ENCODE data around the gene FGFRL1. TPM values are rescaled to one million over a fixed set of nuclear protein-coding genes. Genes with fewer than 3 reads are reported as not detected.

The FGFRL1 gene
- total and polyA plus RNA-seq, 4 donors, result 6.9 to 32.9 (median 24.2) TPM

GRCh38 chr4:1012034-1012739, 761 bp downstream of the FGFRL1 start:
- Histone ChIP-seq H3K27ac (ENCODE audit: low read depth in 1 of 2, low read length in 2 of 2) (no peak overlapping the region), H3K4me1 (ENCODE audit: control insufficient read depth in 1 of 2, insufficient read depth in 2 of 2, low read length in 2 of 2) (no peaks in the 10 kb centered on the region), H3K36me3 (ENCODE audit: control insufficient read depth in 1 of 2, insufficient read depth in 2 of 2, low read length in 1 of 2) (no peaks in the 10 kb centered on the region), H3K9me3 (ENCODE audit: control insufficient read depth, low read length) (no peaks in the 10 kb centered on the region), H3K27me3 (ENCODE audit: control insufficient read depth in 1 of 2, insufficient read depth in 2 of 2, low read length in 1 of 2) (no peaks in the 10 kb centered on the region), H3K4me3 (ENCODE audit: low read length in 2 of 2) (peak overlapping the region; percentile 56 to 88)
- ATAC-seq (ENCODE audit: low FRiP score) (no peak), DNase-seq (no peak)
- intact Hi-C loops (cut with DNase I), result loop anchor here in 1 of 2 donors (2.0 kb wide), 1 partner anchor 21 kb away; no protein-coding TSS in a partner anchor
- 1 to 2% methylated on average over 37 to 69 of the region's 69 CpGs for WGBS, 2 donors

DNA sequence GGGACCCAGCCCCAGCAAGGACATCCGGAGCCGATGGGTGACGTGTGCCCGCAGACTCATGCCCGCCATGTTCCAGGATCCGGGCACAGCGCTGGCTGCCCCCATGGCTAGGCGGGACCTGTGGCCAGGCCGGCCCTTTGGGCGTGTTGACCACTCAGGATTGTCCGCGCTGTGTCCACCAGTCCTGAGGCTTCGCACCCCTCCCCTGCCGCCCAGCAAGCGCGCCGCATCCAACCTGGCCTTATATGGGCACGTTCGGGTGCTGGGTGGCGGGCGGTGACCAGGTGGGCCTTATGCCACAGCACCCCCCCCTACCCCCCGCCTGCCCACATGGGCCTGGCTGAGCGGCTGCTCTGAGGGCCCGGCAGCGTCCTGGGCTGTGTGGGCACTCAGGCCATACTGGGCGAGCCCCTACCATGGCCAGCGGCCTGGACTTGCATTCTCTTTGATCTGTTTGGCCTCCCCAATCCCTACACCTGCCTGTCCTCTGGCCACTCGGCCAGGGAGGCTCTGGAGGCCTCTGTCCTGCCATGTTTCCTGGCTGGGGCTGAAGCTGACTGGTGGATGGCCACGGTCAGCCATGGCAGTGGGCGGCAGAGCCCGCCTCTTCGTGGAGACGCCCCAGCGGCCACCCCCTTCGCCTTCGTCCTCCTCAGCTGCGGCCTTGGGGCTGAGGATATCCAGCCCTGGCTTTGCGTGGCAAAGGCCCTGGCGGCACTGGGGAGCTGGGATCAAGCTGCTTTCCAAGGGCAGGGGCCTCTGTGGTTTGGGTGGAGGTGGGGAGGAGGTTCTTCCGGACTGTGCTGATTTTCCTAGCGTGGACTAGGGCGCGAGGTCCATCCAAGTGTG, 2.0 kb downstream of the FGFRL1 start:
- whole genome bisulfite sequencing, 2 donors, result 95 to 97% methylated on average over 41 to 43 of the region's 43 CpGs
- Histone ChIP-seq H3K9me3 (ENCODE audit: control insufficient read depth, low read length) (no peaks in the 10 kb centered on the region), H3K27me3 (ENCODE audit: control insufficient read depth in 1 of 2, insufficient read depth in 2 of 2, low read length in 1 of 2) (no peaks in the 10 kb centered on the region), H3K27ac (ENCODE audit: low read depth in 1 of 2, low read length in 2 of 2) (no peak overlapping the region), H3K4me3 (ENCODE audit: low read length in 2 of 2) (no peak overlapping the region), H3K4me1 (ENCODE audit: control insufficient read depth in 1 of 2, insufficient read depth in 2 of 2, low read length in 2 of 2) (no peaks in the 10 kb centered on the region), H3K36me3 (ENCODE audit: control insufficient read depth in 1 of 2, insufficient read depth in 2 of 2, low read length in 1 of 2) (no peaks in the 10 kb centered on the region)
- ATAC-seq (ENCODE audit: low FRiP score) (no peak), DNase-seq (no peak)
- intact Hi-C loops (cut with DNase I), result loop anchor here in 1 of 2 donors (2.0 kb wide), 1 partner anchor 19 kb away; no protein-coding TSS in a partner anchor

- H3K4me1 ChIP-seq (ENCODE audit: control insufficient read depth in 1 of 2, insufficient read depth in 2 of 2, low read length in 2 of 2), result no peaks in the 10 kb centered on the region
- ATAC-seq (ENCODE audit: low FRiP score), result no peak
Measured at GRCh38 chr4:1014291-1015167, 3.1 kb downstream of the FGFRL1 start.

DNA sequence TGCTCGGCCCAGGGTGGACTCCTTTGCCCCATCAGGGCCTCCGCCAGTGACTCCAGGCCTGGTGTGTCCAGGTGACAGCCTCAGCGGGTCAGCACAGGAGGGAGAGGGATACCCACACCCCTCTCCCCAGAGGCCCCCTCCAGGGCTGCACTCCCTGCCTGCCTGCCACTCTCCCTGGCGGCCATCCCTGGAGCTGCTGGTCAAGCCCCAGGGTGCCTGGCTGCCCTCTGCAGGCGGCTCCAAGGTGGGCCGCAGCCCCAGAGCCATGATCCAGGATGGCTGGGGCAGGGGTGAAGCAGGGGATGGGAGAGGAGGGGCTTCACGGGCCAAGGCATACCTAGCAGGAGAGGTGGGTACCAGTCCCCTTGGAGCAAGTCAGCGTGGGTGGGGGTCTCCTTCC, 3.8 kb downstream of the FGFRL1 start:
- Histone ChIP-seq H3K4me1 (ENCODE audit: control insufficient read depth in 1 of 2, insufficient read depth in 2 of 2, low read length in 2 of 2) (no peaks in the 10 kb centered on the region), H3K4me3 (ENCODE audit: low read length in 2 of 2) (no peak overlapping the region), H3K36me3 (ENCODE audit: control insufficient read depth in 1 of 2, insufficient read depth in 2 of 2, low read length in 1 of 2) (no peaks in the 10 kb centered on the region), H3K27me3 (ENCODE audit: control insufficient read depth in 1 of 2, insufficient read depth in 2 of 2, low read length in 1 of 2) (no peaks in the 10 kb centered on the region), H3K9me3 (ENCODE audit: control insufficient read depth, low read length) (no peaks in the 10 kb centered on the region), H3K27ac (ENCODE audit: low read depth in 1 of 2, low read length in 2 of 2) (no peak overlapping the region)
- 83 to 95% methylated on average over 6 to 8 of the region's 8 CpGs for WGBS, 2 donors
- DNase-seq (no peak), ATAC-seq (ENCODE audit: low FRiP score) (no peak)
- intact Hi-C loops (cut with DNase I), result no loop called here

More at GRCh38 chr4:1014291-1015167, 3.1 kb downstream of the FGFRL1 start:
- intact Hi-C loops (cut with DNase I), result no loop called here
- Histone ChIP-seq H3K36me3 (ENCODE audit: control insufficient read depth in 1 of 2, insufficient read depth in 2 of 2, low read length in 1 of 2) (no peaks in the 10 kb centered on the region), H3K27ac (ENCODE audit: low read depth in 1 of 2, low read length in 2 of 2) (no peak overlapping the region), H3K9me3 (ENCODE audit: control insufficient read depth, low read length) (no peaks in the 10 kb centered on the region), H3K27me3 (ENCODE audit: control insufficient read depth in 1 of 2, insufficient read depth in 2 of 2, low read length in 1 of 2) (no peaks in the 10 kb centered on the region), H3K4me3 (ENCODE audit: low read length in 2 of 2) (no peak overlapping the region)
- WGBS, 2 donors, result 87 to 90% methylated on average over 30 to 36 of the region's 36 CpGs
- no peak for DNase-seq

DNA sequence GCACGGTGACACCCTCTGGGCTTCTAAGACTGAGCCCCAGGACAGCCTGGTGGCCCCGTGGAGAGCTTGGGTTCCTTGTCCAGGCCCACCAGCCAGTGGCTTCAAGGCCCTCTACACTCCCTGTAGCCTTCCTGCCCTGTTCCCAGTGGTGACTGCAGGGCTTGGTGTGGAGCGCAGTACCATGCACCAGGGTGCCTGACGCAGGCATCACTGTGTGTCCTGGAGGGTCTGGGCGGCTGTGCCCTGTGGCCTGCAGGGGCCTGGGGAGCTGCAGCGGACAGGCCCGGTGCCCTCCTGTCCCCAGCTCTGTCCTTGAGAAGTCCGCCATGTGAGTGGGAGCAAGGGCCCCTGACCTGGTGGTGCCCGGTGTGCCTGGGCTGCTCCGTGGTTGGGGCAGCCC, 4.3 kb downstream of the FGFRL1 start:
- Histone ChIP-seq H3K27ac (ENCODE audit: low read depth in 1 of 2, low read length in 2 of 2) (no peak overlapping the region), H3K4me1 (ENCODE audit: control insufficient read depth in 1 of 2, insufficient read depth in 2 of 2, low read length in 2 of 2) (no peaks in the 10 kb centered on the region), H3K4me3 (ENCODE audit: low read length in 2 of 2) (no peak overlapping the region), H3K36me3 (ENCODE audit: control insufficient read depth in 1 of 2, insufficient read depth in 2 of 2, low read length in 1 of 2) (no peaks in the 10 kb centered on the region), H3K27me3 (ENCODE audit: control insufficient read depth in 1 of 2, insufficient read depth in 2 of 2, low read length in 1 of 2) (no peaks in the 10 kb centered on the region), H3K9me3 (ENCODE audit: control insufficient read depth, low read length) (no peaks in the 10 kb centered on the region)
- 89 to 94% methylated on average over 10 of the region's 10 CpGs for WGBS, 2 donors
- no peak for DNase-seq
- intact Hi-C loops (cut with DNase I), result no loop called here
- no peak for ATAC-seq (ENCODE audit: low FRiP score)

GRCh38 chr4:1017211-1017610, 5.8 kb downstream of the FGFRL1 start:
- DNase-seq (no peak), ATAC-seq (ENCODE audit: low FRiP score) (no peak)
- no peaks in the 10 kb centered on the region for H3K36me3 ChIP-seq (ENCODE audit: control insufficient read depth in 1 of 2, insufficient read depth in 2 of 2, low read length in 1 of 2)
- WGBS, 2 donors, result 88 to 93% methylated on average over 16 of the region's 16 CpGs
- no peak overlapping the region for H3K27ac ChIP-seq (ENCODE audit: low read depth in 1 of 2, low read length in 2 of 2)
- H3K4me1 ChIP-seq (ENCODE audit: control insufficient read depth in 1 of 2, insufficient read depth in 2 of 2, low read length in 2 of 2), result no peaks in the 10 kb centered on the region
- H3K9me3 ChIP-seq (ENCODE audit: control insufficient read depth, low read length), result no peaks in the 10 kb centered on the region
- H3K27me3 ChIP-seq (ENCODE audit: control insufficient read depth in 1 of 2, insufficient read depth in 2 of 2, low read length in 1 of 2), result no peaks in the 10 kb centered on the region
- H3K4me3 ChIP-seq (ENCODE audit: low read length in 2 of 2), result no peak overlapping the region
- intact Hi-C loops (cut with DNase I), result no loop called here

GRCh38 chr4:1017706-1018105, 6.3 kb downstream of the FGFRL1 start:
- Histone ChIP-seq H3K27ac (ENCODE audit: low read depth in 1 of 2, low read length in 2 of 2) (no peak overlapping the region), H3K4me3 (ENCODE audit: low read length in 2 of 2) (no peak overlapping the region), H3K9me3 (ENCODE audit: control insufficient read depth, low read length) (no peaks in the 10 kb centered on the region), H3K36me3 (ENCODE audit: control insufficient read depth in 1 of 2, insufficient read depth in 2 of 2, low read length in 1 of 2) (no peaks in the 10 kb centered on the region), H3K4me1 (ENCODE audit: control insufficient read depth in 1 of 2, insufficient read depth in 2 of 2, low read length in 2 of 2) (no peaks in the 10 kb centered on the region), H3K27me3 (ENCODE audit: control insufficient read depth in 1 of 2, insufficient read depth in 2 of 2, low read length in 1 of 2) (no peaks in the 10 kb centered on the region)
- ATAC-seq (ENCODE audit: low FRiP score) (no peak), DNase-seq (no peak)
- 87 to 88% methylated on average over 15 of the region's 15 CpGs for WGBS, 2 donors
- intact Hi-C loops (cut with DNase I), result no loop called here

- H3K27ac ChIP-seq (ENCODE audit: low read depth in 1 of 2, low read length in 2 of 2), result no peak overlapping the region
- no peak for DNase-seq
- H3K36me3 ChIP-seq (ENCODE audit: control insufficient read depth in 1 of 2, insufficient read depth in 2 of 2, low read length in 1 of 2), result no peaks in the 10 kb centered on the region
- 65 to 68% methylated on average over 27 to 29 of the region's 29 CpGs for WGBS, 2 donors
- no peak overlapping the region for H3K4me3 ChIP-seq (ENCODE audit: low read length in 2 of 2)
- no peak for ATAC-seq (ENCODE audit: low FRiP score)
- no peaks in the 10 kb centered on the region for H3K27me3 ChIP-seq (ENCODE audit: control insufficient read depth in 1 of 2, insufficient read depth in 2 of 2, low read length in 1 of 2)
- H3K4me1 ChIP-seq (ENCODE audit: control insufficient read depth in 1 of 2, insufficient read depth in 2 of 2, low read length in 2 of 2), result no peaks in the 10 kb centered on the region
- no peaks in the 10 kb centered on the region for H3K9me3 ChIP-seq (ENCODE audit: control insufficient read depth, low read length)
- intact Hi-C loops (cut with DNase I), result no loop called here
Measured at GRCh38 chr4:1018147-1019020, 7.0 kb downstream of the FGFRL1 start.
